Right ventricle myocardium inferior (tissue), 1 donor: ENCODE results near the gene PLA2G4B. TPM values are rescaled to one million over a fixed set of nuclear protein-coding genes. Genes with fewer than 3 reads are reported as not detected.
"Not testable (repeated sequence)": the region's sequence is repeated elsewhere in the genome, so short reads cannot be mapped to it uniquely, and the experiment has no call there.

Experiments
- ATAC-seq: fragments of 200-7000 bp; cut with Tn5 transposase; one replicate; pipeline ENCODE4 v1.9.1; 2020; ENCODE audit warnings: mild to moderate bottlenecking, moderate library complexity
- DNase-seq: peaks from one replicate; pipeline ENCODE4 v3.0.0; 2021; ENCODE audit errors: missing footprints
- intact Hi-C: fragments of 100-400 bp; cut with DNase I; formaldehyde crosslinking; loops from one replicate; pipeline ENCODE4 v1.11.0; 2022
- total RNA-seq: library from RNA; stranded (reverse); fragmentation: NEBNext Ultra II Directional; extraction: Animal tissue kit (Norgen Biotek cat#: 25700); gene quantifications from one replicate; pipeline ENCODE4 v1.2.1, GENCODE V29; 2021
- donor health status: DM: no; HTN: yes; CAD: no; lungs with severe emphysema.

Gene PLA2G4B
- total RNA-seq, 1 donor from 2014 or later: 5.8 TPM

DNA sequence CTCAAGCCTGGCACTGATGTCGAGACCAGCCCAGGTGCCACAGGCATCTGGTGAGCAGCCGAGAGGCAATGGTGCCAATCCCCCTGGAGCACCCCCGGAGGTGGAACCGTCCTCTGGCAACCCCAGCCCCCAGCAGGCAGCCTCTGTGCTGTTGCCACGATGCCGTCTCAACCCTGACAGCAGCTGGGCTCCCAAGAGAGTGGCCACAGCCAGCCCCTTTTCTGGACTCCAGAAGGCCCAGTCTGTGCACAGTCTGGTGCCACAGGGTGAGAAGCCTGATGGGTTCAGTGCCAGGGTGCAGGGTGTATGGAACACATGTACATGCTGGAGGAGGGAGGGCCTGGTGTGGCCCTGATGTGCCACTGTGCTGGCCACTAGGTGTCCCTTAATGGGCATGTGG is 15.7 kb upstream of the PLA2G4B start:
- intact Hi-C loops: no loop called here
- ATAC-seq (no peak), DNase-seq (no peak)

DNA sequence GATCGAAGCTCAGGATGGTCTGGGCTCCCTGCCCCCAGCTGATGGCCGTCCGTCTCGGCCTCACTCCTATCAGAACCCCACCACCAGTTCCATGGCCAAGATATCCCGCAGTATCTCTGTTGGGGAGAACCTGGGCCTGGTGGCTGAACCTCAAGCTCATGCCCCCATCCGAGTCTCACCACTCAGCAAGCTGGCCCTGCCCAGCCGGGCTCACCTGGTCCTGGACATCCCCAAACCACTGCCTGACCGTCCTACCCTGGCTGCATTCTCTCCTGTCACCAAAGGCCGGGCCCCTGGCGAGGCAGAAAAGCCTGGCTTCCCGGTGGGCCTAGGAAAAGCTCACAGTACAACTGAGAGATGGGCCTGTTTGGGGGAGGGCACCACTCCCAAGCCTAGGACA is 15.1 kb upstream of the PLA2G4B start:
- DNase-seq (peak; percentile 46), ATAC-seq (no peak)
- intact Hi-C loops: no loop called here

DNA sequence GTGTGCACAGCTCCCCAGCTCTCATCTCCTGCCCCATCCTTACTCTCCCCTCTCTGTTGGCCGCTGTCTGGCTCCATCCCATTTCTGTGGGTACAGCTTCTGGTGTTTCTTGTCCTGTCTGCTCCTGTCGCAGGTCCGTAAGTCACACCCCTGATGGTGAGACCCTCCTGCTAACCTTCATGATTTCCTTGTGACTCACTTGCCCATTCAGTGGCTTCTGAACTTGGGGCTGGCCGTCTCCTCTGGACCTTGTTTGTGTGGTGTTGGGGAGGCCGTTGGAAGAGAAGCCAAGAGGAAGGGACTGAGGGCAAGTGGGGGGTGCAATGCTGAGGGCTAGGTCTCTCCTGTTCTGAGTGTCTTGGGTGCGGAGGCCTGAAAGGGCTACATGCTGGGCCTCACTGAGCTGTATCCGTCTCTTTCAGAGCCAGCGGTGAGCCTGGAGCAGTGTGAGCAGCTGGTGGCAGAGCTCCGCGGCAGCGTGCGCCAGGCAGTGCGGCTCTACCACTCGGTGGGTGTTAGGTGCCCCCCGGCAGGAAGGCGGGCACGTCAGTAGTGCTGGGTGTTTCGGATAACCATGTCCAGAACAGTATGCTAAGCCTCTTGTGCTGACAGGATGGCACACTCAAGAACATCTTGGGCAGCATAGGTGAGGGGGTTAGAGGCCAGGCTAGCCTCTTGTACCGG is 14.4 kb upstream of the PLA2G4B start:
- ATAC-seq (no peak), DNase-seq (peak; percentile 32)
- intact Hi-C loops: no loop called here

DNA sequence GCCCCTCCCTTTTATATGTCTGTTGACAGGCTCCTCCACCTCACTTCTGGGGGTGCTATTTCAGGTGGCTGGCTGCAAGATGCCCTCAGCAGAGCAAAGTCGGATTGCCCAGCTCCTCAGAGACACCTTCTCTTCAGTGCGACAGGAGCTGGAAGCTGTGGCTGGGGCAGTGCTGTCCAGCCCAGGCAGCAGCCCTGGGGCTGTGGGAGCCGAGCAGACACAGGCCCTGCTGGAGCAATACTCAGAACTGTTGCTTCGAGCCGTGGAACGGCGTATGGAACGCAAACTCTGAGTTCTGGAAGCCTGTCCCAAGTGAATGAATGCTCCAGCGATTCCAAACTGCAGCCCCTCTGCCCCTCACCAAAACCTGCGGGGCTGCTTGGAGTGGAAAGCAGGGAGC is 13.5 kb upstream of the PLA2G4B start:
- DNase-seq: peak; percentile 46
- intact Hi-C loops: loop anchor here (5.0 kb wide), 1 partner anchor 147 kb away; the partner anchor contains the start of gene EHD4

DNA sequence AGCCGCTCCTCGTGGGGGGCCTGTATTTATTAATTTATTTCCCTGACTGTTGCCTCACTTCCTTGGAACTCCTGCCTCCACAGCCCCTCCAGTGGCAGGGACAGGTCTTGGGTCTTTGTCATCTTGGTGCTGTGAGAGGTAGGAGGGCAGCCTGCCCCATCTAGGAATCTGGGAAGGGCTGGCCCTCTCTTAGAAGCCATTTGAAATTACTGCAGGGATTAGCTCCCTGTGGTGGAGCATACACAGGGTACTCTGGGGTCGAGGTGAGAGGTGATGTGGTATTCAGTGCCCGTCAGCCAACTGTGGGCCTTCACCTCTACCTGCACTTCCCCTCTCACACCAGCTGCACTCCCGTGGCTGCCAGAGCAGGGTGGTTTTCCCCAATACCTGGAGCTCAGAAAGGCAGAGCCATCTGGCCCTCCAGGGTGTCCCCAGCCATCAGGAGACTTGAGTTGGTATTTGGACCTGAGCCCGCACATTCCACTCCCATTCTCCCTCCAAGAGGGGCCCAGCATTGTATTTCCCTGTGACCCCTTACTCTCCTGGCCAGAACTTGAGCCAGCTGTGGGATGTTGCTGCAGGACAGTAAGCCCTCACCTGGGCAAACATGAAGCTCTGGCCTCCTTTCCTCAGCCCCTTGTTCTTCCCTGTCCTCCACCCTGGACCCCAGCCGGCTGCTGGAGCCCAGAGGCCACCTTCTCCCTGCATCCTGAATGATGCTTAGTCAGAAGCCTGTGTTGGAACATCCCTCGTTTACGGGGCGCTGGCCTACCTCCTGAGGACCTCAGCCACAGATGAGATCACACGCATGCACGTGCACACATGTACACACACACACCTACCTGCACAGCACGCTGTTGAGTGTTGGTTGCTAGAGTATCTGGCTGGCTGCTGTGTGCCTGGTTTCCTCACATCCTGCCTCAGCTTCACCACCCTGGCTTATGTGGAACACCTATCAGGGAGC is 12.8 kb upstream of the PLA2G4B start:
- peak; percentile 48 for DNase-seq
- no peak for ATAC-seq
- intact Hi-C loops: loop anchor here (5.0 kb wide), 1 partner anchor 146 kb away; the partner anchor contains the start of gene EHD4

More for the DNA sequence above, 13.5 kb upstream of the PLA2G4B start:
- no peak for ATAC-seq

DNA sequence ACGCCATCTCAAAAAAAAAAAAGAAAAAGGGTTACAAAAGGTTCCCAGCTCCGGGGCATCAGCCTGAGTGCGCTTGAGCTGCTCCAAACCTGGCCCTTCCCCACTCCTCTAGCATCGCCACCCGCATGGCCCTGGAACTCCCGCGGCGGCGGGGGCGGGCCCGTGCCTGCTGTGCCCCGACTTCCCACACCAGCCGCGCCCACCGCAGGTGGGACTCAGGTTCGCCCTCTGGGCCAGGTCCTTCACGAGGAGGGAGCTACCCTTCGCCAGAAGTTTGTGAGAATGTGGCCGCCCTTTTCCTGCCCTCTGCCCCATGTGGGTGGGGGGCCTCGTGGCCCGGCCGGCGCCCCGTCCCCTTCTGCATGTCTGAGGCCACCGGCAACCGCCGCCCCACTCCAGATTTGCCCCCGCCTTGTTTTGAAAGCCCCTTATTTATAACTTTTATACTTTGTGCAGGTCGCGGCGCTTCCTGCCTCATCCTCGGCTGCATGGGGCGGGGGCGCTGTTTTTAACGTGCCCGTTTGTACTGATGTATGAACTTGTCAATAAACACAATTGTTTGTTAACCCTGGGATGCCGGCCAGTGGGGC is 11.3 kb upstream of the PLA2G4B start:
- ATAC-seq (peak; percentile 11), DNase-seq (peak; percentile 74)
- intact Hi-C loops: loop anchor here (5.0 kb wide), 1 partner anchor 145 kb away; the partner anchor contains the start of gene EHD4

DNA sequence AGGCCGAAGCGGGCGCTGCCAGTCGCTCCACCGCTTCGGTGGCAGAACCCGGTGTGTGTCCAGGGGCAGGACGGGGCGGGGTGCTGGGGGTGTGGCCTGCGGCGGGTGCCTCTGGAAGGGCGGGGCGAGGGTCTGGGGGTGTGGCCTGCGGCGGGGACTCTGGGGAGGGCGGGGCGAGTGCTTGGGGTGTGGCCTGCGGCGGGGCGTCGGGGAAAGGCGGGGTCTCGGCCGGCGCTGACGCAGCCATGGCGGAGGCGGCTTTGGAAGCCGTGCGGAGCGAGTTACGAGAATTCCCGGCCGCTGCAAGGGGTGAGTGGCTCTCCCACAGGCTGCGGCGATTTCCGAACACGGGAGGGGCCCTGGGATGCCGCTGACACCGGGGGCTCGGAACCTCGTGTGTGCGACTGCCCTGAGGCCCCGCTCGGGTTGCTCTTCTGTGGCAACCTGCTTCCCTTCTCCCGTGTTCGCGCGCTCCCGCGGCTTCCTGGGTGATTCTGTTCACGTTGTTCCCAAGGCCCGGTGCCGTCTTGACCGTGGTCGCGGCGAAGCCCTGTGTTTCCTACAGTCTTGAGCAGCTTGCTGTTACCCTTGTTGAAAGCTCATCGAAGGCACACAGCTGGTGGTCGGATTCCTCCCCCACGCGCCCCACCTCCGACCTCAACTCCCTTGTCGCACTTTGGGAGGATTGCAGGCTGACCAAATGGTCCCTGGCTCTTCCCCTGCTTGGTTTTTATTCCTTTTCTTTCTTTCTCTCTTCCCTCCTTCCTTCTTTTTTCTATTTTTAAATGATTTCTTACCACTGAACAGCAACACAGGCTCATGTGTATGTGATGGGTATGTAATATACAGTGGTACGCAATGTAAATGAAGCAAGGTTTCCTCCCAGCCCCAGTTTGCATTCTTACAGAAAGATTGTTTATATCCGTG is 10.5 kb upstream of the PLA2G4B start, which contains the start of gene JMJD7:
TSS of gene JMJD7 (plus strand) at position 213 of the 927 bp plus-strand sequence. CDS start at position 246, 33 bp downstream.
- DNase-seq (peak; percentile 97), ATAC-seq (peak; percentile 98)
- intact Hi-C loops: loop anchor here (2.0 to 5.0 kb wide), 2 partner anchors 67 to 144 kb away; partner anchors contain the start of genes EHD4 and SPTBN5

DNA sequence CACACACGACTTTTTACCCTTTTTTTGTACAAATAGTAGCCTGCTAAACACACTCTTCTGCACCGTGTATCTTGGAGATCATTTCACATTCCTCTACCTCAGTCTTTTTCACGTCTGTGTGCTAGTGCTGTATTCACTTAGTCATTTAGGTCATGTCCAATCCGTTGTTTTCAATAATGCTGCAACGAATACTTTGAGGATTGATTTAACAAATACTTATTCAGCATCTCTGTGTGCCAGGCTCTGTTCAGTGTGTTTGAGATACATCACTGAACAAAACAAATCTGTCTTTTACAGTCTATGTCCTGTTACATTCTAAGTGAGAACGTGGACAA is 9.9 kb upstream of the PLA2G4B start:
- intact Hi-C loops: loop anchor here (2.0 to 5.0 kb wide), 2 partner anchors 66 to 144 kb away; partner anchors contain the start of genes EHD4 and SPTBN5
- ATAC-seq (no peak), DNase-seq (no peak)

DNA sequence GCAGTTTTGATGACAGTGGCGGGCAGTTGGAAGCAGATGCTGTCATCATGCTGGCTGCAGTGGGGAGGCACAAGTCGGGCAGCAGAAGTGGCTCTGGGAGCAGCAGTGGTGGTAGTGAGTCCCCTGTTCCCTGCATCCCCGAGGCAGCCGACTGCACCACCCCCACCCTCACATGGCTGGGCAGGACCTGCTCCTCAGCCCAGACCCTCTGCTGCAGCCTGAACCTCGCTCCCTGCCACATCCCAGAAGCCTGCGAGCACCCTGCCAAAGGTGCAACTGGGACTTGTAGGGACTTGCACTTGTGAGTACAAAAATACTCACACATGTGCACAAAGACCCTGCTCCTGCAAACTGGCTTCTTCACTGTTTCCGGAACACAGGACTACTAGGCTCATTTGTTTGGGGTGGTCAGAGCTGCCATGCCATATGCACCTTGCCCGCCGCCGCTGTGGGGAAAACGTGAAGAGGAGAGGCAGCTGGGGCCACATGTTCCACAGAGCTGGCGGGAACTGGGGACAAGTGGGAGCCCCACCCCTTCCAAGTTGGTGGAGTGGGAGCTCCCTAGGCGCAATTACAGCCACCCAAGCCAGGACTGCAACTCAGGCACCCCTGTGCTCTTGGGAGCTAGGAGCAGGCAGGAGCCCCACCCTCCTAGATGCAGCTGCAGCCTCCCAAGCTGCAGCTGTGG is 8.5 kb upstream of the PLA2G4B start:
- no peak for ATAC-seq
- DNase-seq: peak; percentile 68
- intact Hi-C loops: loop anchor here (2.0 to 5.0 kb wide), 2 partner anchors 65 to 142 kb away; partner anchors contain the start of genes EHD4 and SPTBN5

DNA sequence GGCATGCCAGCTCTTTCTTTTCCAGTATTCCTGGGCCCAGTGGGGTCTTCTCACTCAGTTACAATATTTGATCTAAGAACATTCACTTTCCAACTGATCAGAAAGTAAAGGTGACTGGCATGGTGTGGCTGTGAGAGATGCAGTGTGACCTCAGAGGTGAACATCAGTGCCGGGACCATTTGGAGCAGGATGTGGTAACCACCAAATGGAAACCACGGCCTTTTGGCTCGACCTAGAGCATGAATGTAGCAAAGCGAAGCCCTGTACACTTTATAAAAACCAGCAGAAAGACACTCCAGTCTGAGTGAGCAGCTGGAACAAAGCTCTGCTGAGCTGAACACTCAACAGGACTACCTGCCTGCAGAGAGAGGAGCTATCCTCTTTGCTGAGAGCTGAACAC is 7.4 kb upstream of the PLA2G4B start:
- ATAC-seq, DNase-seq, intact Hi-C loops: not testable (repeated sequence)

DNA sequence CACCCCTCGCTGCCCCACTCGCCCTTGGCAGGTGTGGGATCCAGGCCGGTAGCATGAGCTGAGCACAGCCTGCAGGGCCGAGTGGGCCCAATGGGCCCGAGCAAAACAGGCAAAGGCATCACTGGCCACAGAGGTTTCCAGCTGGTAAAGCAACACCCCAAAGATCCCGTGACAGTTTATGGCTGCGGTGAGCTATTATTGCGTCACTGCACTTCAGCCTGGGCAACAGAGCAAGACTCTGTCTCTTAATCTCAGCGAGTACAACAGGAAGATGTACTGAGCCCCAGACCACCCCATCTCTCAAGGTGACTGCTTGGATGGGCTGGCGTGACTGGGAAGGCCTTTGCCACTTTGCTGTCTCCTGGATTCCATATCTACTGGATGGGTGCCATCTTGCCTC is 6.4 kb upstream of the PLA2G4B start:
- no peak for ATAC-seq
- intact Hi-C loops: no loop called here

DNA sequence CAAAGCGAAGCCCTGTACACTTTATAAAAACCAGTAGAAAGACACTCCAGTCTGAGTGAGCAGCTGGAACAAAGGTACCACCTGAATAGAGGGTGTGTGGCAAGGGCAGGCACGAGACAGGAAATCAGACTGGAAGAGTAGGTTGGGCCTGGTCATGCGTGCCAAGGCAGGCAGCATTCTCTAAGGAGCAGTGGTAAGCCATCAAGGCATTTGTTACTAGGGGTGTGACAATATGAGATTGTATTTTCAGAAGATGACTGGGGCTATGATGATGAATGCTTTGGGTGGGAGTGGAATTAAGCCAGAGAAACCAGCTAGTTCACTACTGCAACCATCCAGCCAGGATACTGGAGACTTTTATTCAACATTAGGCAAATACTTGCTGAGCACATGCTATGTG is 5.8 kb upstream of the PLA2G4B start:
- DNase-seq (no peak), ATAC-seq (no peak)
- intact Hi-C loops: no loop called here

More for the DNA sequence above, 6.4 kb upstream of the PLA2G4B start:
- DNase-seq: no peak

DNA sequence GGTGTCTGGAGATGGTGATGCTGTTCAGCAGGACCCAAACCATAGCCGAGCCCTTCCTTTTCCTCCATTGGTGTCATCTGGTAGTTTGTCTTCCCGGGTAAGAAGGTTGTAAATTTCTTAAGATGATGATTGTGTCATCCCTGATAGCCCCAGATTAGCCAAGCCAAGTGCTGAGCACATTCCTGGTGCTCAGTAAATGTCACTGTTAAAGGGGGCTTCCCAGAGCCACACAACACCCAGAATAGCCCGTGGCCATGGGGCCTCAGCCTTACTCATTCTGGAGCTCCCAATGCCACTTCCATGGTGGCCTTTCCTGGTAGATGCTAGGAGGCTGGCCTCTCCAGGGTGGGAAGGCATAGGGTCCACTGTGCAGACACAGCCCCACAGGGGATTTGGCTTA is 4.6 kb upstream of the PLA2G4B start:
- ATAC-seq: no peak
- intact Hi-C loops: no loop called here
- no peak for DNase-seq

DNA sequence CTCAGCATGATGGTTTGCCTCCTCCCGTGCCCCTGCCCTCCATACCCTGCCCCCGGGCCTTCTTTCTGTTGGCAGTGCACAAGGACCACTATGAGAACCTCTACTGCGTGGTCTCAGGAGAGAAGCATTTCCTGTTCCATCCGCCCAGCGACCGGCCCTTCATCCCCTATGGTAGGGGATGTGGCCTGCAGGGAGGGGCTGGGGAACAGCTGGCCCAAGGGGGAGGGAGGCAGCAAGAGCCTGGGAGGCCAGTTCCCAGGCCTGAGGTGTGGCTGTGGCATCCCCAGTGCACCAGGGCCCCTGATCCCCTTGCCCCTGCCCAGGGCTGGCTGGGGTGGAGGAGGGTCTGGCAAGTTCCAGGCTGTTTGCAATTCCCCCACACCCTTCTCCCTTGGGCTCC is 2.6 kb upstream of the PLA2G4B start:
- intact Hi-C loops: no loop called here
- DNase-seq (no peak), ATAC-seq (no peak)

DNA sequence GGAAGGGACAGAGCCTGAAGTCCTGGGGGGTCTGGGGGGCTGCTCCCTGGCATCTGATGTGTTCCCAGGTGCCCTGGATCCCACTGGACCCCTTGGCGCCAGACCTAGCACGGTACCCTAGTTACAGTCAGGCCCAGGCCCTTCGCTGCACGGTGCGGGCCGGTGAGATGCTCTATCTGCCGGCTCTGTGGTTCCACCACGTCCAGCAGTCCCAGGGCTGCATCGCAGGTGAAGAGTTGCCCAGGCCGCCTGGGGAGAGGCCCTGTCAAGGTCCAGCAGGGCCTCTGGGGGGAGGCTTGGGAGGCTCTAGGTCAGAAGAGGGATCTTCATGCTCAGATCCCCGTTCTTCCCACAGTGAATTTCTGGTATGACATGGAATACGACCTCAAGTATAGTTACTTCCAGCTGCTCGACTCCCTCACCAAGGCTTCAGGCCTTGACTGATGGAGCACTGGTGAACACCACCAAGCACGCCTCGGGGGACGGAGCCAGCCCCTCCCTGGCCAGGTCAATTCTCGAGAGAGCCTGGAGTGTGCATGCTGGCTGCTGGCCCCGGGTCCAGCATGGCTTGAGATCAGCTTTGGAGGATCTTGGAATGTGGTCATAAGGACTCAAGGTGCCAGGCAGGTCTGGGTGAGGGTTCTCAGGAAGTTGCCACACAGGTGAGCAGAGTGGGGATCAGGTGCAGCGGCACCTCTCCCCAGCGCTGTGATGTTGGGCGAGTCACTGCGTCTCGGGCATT is 1.8 kb upstream of the PLA2G4B start:
- no peak for ATAC-seq
- no peak for DNase-seq
- intact Hi-C loops: no loop called here

DNA sequence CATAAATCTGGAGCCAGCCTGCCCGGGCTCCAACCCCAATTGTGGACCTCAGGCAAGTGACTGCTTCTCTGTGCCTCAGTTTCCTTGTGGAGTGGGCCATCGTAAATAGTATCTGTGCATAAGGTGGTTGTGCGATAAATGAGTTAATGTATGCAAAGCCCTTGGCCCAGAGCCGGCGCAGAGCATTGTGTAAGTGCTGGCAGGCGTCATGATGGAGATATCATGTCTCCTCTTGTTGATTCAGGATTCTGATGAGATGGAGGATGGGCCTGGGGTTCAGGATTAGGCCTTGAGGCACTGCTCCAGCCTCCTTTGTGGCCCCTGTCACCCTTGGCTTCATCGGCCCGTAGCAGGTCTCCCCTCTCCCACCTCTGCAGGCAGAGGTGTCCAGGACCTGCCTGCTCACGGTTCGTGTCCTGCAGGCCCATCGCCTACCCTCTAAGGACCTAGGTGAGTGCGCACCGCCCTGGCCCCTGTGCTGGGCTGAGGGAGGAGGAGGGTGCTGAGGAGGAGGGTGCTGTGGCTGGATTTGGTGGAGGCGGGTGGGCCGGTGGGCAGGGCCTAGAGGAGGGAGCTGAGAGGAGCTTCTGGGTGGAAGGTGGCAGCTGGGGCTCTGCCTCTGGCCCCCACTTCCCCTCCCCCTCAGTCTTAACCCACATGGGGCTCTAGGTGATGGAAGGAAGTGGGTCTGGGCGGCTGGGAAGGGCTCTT is 1.3 kb downstream of the PLA2G4B start:
- DNase-seq: no peak
- intact Hi-C loops: no loop called here
- no peak for ATAC-seq
